Activated CD4-positive, alpha-beta T cell treated with anti-CD3 and anti-CD28 coated beads, Interleukin-2, amount 10 ng/mL, durations not matched to agents 7 days and 5 days (primary cell): Measurements from ENCODE around the gene OTX1. TPM values are rescaled to one million over a fixed set of nuclear protein-coding genes. Genes with fewer than 3 reads are reported as not detected.
"Not testable (repeated sequence)": the region's sequence is repeated elsewhere in the genome, so short reads cannot be mapped to it uniquely, and the experiment has no call there.

Source experiments
- CTCF ChIA-PET: fragments of 350-600 bp; sonication (Branson Sonifier 250); formaldehyde crosslinking; loops from one replicate; lab custom pipeline; 2021; ENCODE audit warnings: antibody characterized with exemption; lab: Charles Lee
- POLR2A ChIA-PET: fragments of 350-600 bp; sonication (Branson Sonifier 250); formaldehyde crosslinking; loops from one replicate; lab custom pipeline; 2021; ENCODE audit warnings: antibody characterized with exemption; lab: Charles Lee
- DNase-seq: peaks from one replicate; pipeline ENCODE4 v3.0.0-alpha.2; 2020
- H3K27ac Mint-ChIP-seq: one replicate; pipeline ENCODE4 v1.8.0; 2021; ENCODE audit warnings: mild to moderate bottlenecking, moderate library complexity, mixed read lengths
- H3K27me3 Mint-ChIP-seq: one replicate; pipeline ENCODE4 v1.8.0; 2021; ENCODE audit warnings: mixed read lengths
- H3K36me3 Mint-ChIP-seq: one replicate; pipeline ENCODE4 v1.8.0; 2021; ENCODE audit warnings: low read depth, mixed read lengths
- H3K4me1 Mint-ChIP-seq: one replicate; pipeline ENCODE4 v1.8.0; 2021; ENCODE audit warnings: mixed read lengths
- H3K4me3 Mint-ChIP-seq: one replicate; pipeline ENCODE4 v1.8.0; 2021; ENCODE audit warnings: mild to moderate bottlenecking, moderate library complexity, mixed read lengths
- H3K9me3 Mint-ChIP-seq: one replicate; pipeline ENCODE4 v1.8.0; 2021; ENCODE audit warnings: mixed read lengths
- total RNA-seq, 2 experiments: library from RNA; stranded (reverse); gene quantifications; one replicate each; pipeline ENCODE4 v1.2.3, GENCODE V29; 2021

Gene OTX1
- total RNA-seq, 2 experiments from 2014 or later: not detected

DNA sequence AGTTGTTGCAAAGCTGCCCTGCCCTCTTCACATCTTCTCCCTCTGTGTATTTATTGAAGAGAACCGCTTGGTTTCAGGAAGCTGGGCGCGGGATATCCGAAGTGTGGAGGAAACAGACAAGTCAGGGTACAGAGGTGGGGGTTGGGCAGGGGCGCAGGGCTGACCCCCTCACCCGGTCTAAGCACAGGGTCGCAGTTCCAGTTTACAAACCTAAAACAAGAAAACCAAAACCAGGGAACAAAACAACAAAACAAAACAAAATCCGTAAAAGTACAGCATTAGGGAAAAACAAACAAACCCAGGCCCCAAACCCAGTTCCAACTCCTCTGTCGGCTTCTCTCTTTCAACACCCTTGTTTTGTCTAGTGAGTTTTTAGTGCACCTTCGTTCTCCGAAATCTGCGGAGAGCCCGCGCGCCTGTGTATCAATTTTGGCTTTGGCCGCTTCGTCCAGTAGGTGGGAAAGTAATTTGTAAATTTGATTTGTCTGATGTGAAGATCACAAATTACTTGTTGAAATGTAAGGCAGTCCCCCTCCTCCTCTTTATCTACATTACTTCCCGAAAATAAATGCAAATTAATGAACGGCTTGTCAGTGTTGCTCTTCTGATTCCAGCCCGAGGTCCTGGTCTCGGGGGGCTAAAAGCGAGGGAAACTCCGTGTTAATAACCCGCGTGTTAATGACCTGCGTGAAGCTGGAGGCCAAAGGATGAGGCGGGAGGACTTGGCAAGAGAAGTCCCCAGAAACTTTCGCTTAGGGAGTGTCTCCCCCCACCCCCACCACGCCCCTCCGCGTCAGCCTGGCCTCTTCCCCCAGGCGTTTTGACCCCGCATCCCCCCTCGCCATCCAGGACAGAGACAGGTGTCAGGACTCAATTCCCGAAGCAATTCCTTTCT, 6.9 kb downstream of the OTX1 start:
- POLR2A ChIA-PET: no interaction called here
- peaks cover 10% of the 10 kb centered on the region for H3K36me3 Mint-ChIP-seq
- peaks cover 89% of the 10 kb centered on the region for H3K27me3 Mint-ChIP-seq
- no peaks in the 10 kb centered on the region for H3K9me3 Mint-ChIP-seq
- H3K27ac Mint-ChIP-seq: no peak overlapping the region
- peak overlapping the region; percentile 24 for H3K4me3 Mint-ChIP-seq
- no peak for DNase-seq
- CTCF ChIA-PET: no interaction called here
- H3K4me1 Mint-ChIP-seq: peaks cover 53% of the 10 kb centered on the region

DNA sequence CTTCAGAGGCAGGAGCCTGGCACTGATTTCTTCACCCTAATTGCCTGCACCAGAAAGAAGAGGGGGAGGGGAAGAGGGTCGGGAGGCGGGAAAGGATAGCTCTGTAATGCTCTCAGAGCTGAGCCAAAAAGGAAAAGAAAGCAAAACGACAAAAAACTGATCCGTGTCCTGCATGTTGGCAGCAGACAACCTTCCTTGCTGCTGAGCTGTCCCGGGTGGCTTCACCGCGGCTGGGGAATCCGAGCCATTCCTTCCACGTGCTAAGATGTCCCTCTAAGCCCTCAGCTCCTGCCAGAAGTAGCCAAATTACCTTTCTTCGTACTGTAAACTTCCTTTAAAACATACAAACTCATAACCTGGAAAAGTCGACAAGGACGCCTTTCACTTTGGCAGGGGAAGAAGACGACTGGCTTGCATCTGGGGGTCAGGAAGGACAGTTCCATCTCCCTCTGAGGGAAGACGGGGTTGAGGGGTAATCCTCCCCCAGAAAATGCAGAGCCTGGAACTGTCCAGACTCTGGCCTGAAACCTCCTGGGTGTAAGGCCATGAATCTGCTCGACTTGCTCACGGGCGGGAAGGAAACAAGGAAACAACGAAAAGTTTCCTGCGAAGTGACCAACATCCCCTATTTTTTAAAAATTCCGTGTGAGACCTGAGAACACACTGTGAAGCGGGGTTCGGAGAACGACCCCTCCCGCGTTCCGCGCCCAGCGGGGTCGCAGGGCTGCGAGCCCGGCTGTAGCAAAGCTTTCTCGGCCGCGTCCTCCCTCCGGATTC, 7.7 kb downstream of the OTX1 start:
- Mint-ChIP-seq H3K9me3 (no peaks in the 10 kb centered on the region), H3K4me1 (peaks cover 51% of the 10 kb centered on the region), H3K27me3 (peaks cover 85% of the 10 kb centered on the region), H3K36me3 (peaks cover 10% of the 10 kb centered on the region), H3K27ac (no peak overlapping the region), H3K4me3 (peak overlapping the region; percentile 58)
- CTCF ChIA-PET: no interaction called here
- POLR2A ChIA-PET: no interaction called here
- DNase-seq: no peak

DNA sequence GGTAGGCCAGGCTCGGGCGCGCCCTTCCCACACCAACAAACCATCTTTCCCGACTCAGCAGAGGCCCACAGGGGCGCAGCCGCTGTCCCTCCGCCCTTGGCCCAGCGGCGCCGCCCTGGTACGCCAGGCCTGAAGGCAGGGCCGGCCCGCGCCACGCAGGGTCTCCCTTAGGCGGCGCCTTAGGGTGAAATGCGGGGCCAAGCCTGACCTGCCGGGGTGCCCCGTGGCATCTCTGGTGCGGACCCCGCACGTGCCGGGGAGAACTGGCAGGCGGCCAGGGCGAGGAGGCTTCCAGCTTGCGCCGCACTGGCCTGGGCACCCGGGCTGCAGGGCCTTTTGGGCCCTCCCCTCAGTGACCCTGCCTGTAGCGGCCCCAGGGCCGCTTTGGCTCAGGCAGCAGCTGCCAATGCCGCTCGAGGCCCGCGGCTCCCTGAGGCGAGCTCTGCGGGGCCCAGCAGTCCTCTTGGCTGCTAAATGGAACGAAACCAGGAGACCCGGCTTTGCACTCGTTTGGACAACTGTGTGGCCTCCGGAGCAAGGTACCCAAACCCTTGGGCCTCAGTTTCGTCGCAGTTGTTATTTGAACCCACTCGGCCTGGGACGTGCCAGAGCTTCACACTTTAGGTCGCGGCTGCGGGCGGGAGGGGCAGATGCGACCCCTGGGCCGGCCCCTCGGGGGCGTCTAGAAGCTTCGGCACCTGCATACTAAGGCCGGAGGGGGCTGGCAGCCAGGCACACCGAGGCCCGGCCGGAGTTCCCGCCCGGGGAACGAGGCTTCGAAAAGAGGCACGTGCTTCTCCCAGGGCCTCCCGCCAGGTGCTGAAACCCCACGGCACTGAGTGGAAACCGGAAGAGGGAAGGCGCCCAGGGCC, 8.5 kb downstream of the OTX1 start:
- no peak for DNase-seq
- POLR2A ChIA-PET: no interaction called here
- Mint-ChIP-seq H3K4me3 (no peak overlapping the region), H3K4me1 (peaks cover 44% of the 10 kb centered on the region), H3K27ac (no peak overlapping the region), H3K27me3 (peaks cover 84% of the 10 kb centered on the region), H3K9me3 (no peaks in the 10 kb centered on the region), H3K36me3 (peaks cover 10% of the 10 kb centered on the region)
- CTCF ChIA-PET: interaction anchor here (0.6 kb wide), 1 partner anchor 1267 kb away, joined by 3 read pairs; no protein-coding TSS in a partner anchor

DNA sequence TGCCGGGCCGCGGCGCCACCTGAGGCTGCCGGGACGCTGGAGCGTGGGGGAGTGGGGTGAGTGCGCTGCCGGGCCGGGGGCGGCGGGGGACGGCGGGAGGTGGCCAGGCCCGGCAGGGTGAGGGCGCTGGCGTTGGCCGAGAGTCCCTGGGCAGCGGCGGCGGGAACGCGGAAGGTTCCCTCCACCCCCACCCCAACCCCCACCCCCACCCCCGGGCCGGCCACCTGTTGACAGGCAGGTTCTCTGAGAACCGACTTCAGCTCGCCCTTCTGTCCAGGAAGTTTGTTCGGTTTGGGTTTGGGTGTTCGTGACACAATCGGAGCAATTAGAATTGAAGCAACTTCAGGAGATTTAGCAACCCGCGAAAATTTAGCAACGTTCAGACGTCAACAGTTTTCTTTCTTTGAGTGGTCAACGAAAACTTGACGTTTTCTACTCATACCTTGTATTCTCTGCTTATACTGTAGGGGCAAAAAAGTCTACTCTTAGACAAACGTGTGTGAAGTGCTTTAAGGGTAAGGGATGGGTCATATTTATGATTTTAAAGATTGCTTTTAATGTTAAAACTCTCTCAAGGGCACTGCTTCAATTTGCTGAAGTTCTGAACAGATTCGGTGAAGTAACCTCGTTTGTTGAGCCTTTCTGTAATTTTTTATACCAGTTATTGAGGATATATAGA, 9.3 kb downstream of the OTX1 start:
- ChIA-PET POLR2A (no interaction called here), CTCF (interaction anchor here (0.6 kb wide), 1 partner anchor 1268 kb away, joined by 3 read pairs; no protein-coding TSS in a partner anchor)
- H3K9me3 Mint-ChIP-seq: no peaks in the 10 kb centered on the region
- peak overlapping the region; percentile 35 for H3K4me3 Mint-ChIP-seq
- peaks cover 10% of the 10 kb centered on the region for H3K36me3 Mint-ChIP-seq
- peaks cover 82% of the 10 kb centered on the region for H3K27me3 Mint-ChIP-seq
- peaks cover 36% of the 10 kb centered on the region for H3K4me1 Mint-ChIP-seq
- peak overlapping the region; percentile 25 for H3K27ac Mint-ChIP-seq
- no peak for DNase-seq

DNA sequence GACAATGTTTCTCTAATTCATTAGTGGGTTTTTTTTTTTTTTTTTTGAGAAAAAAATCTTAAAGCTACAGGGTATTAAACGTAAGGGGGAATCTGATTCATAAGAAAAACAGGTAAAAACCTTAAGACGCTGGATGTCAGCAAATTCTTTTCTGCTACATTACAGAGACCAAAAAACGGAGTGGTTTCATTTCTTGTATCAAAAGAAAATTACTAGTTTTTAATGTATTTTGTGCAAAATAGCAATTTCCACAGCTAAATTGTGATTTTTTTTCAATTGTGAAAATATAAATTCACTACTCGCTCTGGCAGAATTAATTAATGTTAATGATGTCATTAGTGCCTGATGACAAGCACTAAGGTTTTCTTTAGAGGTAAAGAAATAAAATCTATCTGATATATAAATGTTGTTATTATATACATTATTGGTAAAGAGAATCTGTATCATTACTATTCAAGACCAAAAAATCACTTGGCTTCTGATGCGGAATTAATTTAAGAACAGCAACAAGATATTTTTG, 9.9 kb downstream of the OTX1 start:
- Mint-ChIP-seq H3K36me3 (peaks cover 10% of the 10 kb centered on the region), H3K27ac (peak overlapping the region; percentile 25), H3K27me3 (peaks cover 78% of the 10 kb centered on the region), H3K9me3 (no peaks in the 10 kb centered on the region), H3K4me1 (peaks cover 34% of the 10 kb centered on the region), H3K4me3 (no peak overlapping the region)
- no peak for DNase-seq
- CTCF ChIA-PET: no interaction called here
- POLR2A ChIA-PET: no interaction called here

DNA sequence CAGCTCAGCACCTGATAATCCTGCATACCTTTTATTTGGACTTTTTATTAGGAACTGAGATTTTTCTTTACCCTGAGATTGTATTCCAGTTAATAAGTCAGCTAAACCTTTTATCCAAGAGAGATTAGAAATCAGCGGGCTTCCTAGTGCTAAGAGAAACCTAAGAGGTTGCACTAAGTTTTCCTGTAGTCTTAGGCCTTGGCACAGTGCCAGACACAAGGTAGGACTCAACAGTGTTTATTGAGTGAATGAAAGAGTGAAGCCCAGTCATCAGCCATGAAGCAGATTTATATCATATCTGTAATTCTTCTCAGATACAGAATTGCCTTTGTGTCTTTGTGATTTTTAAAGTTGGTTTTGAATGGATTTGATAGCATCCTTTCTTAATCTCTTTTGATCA, 13.6 kb downstream of the OTX1 start:
- Mint-ChIP-seq H3K27me3 (peaks cover 65% of the 10 kb centered on the region), H3K4me1 (peaks cover 4% of the 10 kb centered on the region), H3K27ac (no peak overlapping the region), H3K9me3 (no peaks in the 10 kb centered on the region), H3K36me3 (peaks cover 5% of the 10 kb centered on the region), H3K4me3 (no peak overlapping the region)
- CTCF ChIA-PET: interaction anchor here (1.5 kb wide), 1 partner anchor 12 kb away, joined by 3 read pairs; no protein-coding TSS in a partner anchor
- POLR2A ChIA-PET: no interaction called here
- DNase-seq: no peak

DNA sequence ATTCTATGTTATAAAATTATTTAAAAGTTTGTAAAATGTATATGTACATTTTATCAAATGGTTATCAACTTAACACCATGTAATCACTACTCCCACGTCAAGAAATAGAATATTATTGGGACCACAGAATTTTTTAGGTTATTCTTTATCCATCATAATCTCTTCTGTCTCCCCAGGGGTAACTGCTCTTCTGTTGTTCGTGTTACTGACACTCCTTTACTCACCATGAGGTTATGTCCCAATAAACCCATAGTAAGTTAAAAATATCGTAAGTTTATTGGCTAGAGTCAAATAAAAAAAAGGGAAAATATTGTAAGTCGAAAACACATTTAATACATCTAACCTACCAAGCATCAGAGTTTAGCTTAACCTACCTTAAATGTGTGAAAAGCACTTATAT, 14.0 kb downstream of the OTX1 start:
- no peaks in the 10 kb centered on the region for H3K9me3 Mint-ChIP-seq
- CTCF ChIA-PET: no interaction called here
- DNase-seq: no peak
- H3K27me3 Mint-ChIP-seq: peaks cover 64% of the 10 kb centered on the region
- peaks cover 5% of the 10 kb centered on the region for H3K36me3 Mint-ChIP-seq
- peaks cover 4% of the 10 kb centered on the region for H3K4me1 Mint-ChIP-seq
- POLR2A ChIA-PET: no interaction called here
- no peak overlapping the region for H3K27ac Mint-ChIP-seq
- H3K4me3 Mint-ChIP-seq: no peak overlapping the region

DNA sequence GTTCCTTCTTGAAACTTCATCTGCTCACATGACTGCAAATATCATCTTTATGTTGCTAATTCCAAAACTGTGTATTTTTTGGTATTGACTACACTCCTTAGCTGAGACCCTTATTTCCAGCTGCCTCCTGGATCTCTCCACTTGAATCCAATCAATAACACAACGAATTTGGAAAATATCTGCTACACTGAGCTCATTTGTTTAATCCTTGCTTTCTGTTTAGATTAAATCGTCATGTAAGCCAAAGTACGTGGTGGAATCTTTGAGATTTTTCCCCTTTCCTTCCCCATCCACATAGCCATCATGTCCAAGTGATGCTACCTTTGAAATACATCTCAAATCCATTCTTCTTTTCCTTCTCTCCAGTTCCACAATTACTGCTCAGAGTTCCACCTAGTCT, 15.6 kb downstream of the OTX1 start:
- Mint-ChIP-seq H3K4me3 (no peak overlapping the region), H3K27me3 (peaks cover 50% of the 10 kb centered on the region), H3K36me3 (no peaks in the 10 kb centered on the region), H3K27ac (no peak overlapping the region), H3K4me1 (no peaks in the 10 kb centered on the region), H3K9me3 (no peaks in the 10 kb centered on the region)
- no peak for DNase-seq
- ChIA-PET CTCF (no interaction called here), POLR2A (no interaction called here)

DNA sequence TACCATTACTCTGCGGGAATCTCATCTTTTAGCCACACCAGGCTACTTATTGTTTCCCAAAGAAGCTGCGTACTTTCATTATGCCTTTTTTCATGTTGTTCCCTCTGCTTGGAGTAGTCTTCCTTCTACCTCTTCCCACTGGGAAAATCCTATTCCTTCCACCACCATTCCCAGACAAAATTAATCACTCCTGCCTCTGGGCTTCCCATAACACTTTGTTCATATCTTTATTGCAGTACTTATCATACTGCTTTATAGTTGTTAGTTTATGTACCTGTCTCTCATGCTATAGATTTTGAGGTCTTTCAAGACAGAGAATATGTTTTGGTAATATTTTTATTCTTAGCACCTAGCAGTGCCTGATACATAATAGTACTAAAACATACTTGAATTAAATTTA, 16.2 kb downstream of the OTX1 start:
- CTCF ChIA-PET: no interaction called here
- DNase-seq: no peak
- H3K9me3 Mint-ChIP-seq: no peaks in the 10 kb centered on the region
- H3K27me3 Mint-ChIP-seq: peaks cover 46% of the 10 kb centered on the region
- no peak overlapping the region for H3K27ac Mint-ChIP-seq
- H3K4me1 Mint-ChIP-seq: no peaks in the 10 kb centered on the region
- no peaks in the 10 kb centered on the region for H3K36me3 Mint-ChIP-seq
- POLR2A ChIA-PET: no interaction called here
- no peak overlapping the region for H3K4me3 Mint-ChIP-seq

DNA sequence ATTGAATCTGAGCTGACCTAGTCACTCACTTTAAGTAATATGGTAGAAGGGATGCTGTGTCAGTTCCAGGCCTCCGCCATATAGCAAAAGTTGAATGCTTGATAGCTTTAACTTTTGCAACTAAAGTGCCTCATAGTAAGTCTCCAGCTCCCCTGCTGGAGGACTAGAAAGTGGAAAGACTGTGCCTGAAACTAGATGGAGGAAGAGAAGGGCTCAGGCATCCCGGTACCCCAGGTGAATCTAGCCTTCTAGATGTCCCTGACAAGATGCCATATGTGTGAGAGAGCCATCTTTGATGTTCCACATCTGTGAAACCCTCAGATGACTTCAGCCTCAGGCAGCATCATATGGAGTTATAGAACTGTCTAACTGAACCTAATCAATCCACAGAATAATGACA, 21.0 kb downstream of the OTX1 start:
- ChIA-PET POLR2A (no interaction called here), CTCF (no interaction called here)
- Mint-ChIP-seq H3K27ac (no peak overlapping the region), H3K36me3 (no peaks in the 10 kb centered on the region), H3K9me3 (no peaks in the 10 kb centered on the region), H3K4me3 (no peak overlapping the region), H3K27me3 (peaks cover 17% of the 10 kb centered on the region), H3K4me1 (no peaks in the 10 kb centered on the region)
- DNase-seq: no peak

DNA sequence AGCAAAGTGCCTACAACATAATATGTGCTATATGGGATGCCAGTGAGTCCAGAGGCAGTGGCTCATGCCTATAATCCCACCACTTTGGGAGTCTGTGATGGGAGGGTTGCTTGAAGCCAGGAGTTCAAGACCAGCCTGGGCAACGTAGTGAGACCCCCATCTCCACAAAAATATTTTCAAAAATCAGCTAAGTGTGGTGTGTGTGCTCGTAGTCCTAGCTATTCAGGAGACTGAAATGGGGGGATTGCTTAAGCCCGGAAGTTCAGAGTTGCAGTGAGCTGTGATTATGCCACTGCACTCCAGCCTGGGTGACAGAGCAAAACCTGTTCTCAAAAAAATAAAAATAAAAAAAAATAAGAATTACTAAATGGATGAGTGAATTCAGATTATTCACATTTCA, 23.4 kb downstream of the OTX1 start:
- Mint-ChIP-seq H3K9me3 (no peaks in the 10 kb centered on the region), H3K27ac (no peak overlapping the region), H3K4me3 (no peak overlapping the region), H3K36me3 (no peaks in the 10 kb centered on the region), H3K27me3 (peaks cover 10% of the 10 kb centered on the region), H3K4me1 (no peaks in the 10 kb centered on the region)
- CTCF ChIA-PET: no interaction called here
- no peak for DNase-seq
- POLR2A ChIA-PET: no interaction called here

DNA sequence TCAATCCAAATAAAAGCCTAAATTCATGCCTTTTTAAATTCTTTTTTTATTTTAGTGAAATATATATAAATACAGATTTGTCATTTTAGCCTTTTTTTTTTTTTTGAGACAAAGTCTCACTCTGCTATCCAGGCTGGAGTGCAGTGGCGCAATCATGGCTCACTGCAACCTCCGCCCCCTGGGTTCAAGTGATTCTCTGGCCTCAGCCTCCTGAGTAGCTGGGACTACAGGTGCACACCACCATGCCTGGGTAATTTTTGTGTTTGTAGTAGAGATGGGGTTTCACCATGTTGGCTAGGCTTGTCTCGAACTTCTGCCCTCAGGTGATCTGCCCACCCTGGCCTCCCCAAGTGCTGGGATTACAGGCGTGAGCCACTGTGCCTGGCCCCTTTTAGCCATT, 23.8 kb downstream of the OTX1 start:
- H3K9me3 Mint-ChIP-seq, CTCF ChIA-PET, DNase-seq, H3K27me3 Mint-ChIP-seq, H3K4me3 Mint-ChIP-seq, POLR2A ChIA-PET, H3K36me3 Mint-ChIP-seq, H3K27ac Mint-ChIP-seq, H3K4me1 Mint-ChIP-seq: not testable (repeated sequence)
